K562 (cell line): ENCODE data around the gene MMP20. TPM values are rescaled to one million over a fixed set of nuclear protein-coding genes. Genes with fewer than 3 reads are reported as not detected.

Source experiments
- ATAC-seq: fragments of 200-7000 bp; cut with Tn5 transposase; 3 replicates; pipeline ENCODE4 v1.9.1; 2020; ENCODE audit warnings: moderate library complexity
- BruUV-seq: library from RNA; stranded (reverse); fragments of 400-500 nt; replicated peaks from 2 replicates; lab custom pipeline; 2021; lab: Mats Ljungman, UMichigan
- CTCF ChIA-PET: fragments of 300-600 bp; formaldehyde crosslinking; extraction: SDS; loops from one replicate; lab custom pipeline; 2021; ENCODE audit warnings: low intra/inter-chr PET ratio; lab: Yijun Ruan, JAX
- POLR2A ChIA-PET: fragments of 300-600, 350-650 bp; sonication (Branson Sonifier 250); formaldehyde crosslinking; extraction: SDS; loops from one replicate; lab custom pipeline; 2021; ENCODE audit warnings: antibody characterized with exemption, inconsistent platforms; lab: Yijun Ruan, JAX
- DNase-seq, 4 experiments: peaks; one replicate each; pipeline versions ENCODE4 v3.0.0 to v3.0.0-alpha.2; 2011 to 2018; ENCODE audit warnings: low spot score in 3 of 4, mixed read lengths in 3 of 4; ENCODE audit errors: extremely low read depth in 1 of 4
- FAIRE-seq: peaks from 2 replicates; lab custom pipeline; 2011; peaks lifted over from hg19 to GRCh38; lab: Jason Lieb, UNC
- H2AFZ ChIP-seq: 2 replicates; pipeline ENCODE4 v1.6.0; 2011; ENCODE audit warnings: low read depth, low read length, control low read depth, inconsistent platforms
- H3K27ac ChIP-seq: fragments of 200-600 bp; 3 replicates; pipeline ENCODE4 v1.8.0; 2011; ENCODE audit warnings: low read depth, mild to moderate bottlenecking, control low read depth, inconsistent platforms, low read length, moderate library complexity, mixed read lengths; ENCODE audit errors: extremely low read depth
- H3K27me3 ChIP-seq, 2 experiments: fragments of 300-600 bp in 1 of 2; 2 replicates in 1 of 2; 3 replicates in 1 of 2; pipeline versions ENCODE4 v1.6.0 to v1.8.0; 2011; ENCODE audit warnings: inconsistent platforms in 2 of 2, low read length in 2 of 2, mild to moderate bottlenecking in 1 of 2, mixed read lengths in 1 of 2, moderate library complexity in 1 of 2; ENCODE audit not compliant: control insufficient read depth in 2 of 2, insufficient read depth in 2 of 2
- H3K36me3 ChIP-seq: fragments of 300-600 bp; 3 replicates; pipeline ENCODE4 v1.8.0; 2011; ENCODE audit warnings: mild to moderate bottlenecking, low read length, inconsistent platforms; ENCODE audit not compliant: control insufficient read depth, insufficient read depth
- H3K4me1 ChIP-seq, 2 experiments: fragments of 200-600 bp in 1 of 2; replicated peaks in 1 of 2; 2 replicates in 1 of 2; 3 replicates in 1 of 2; pipeline versions ENCODE4 v1.5.1 to v1.8.0; 2011; ENCODE audit warnings: inconsistent platforms in 2 of 2, low read length in 2 of 2, mild to moderate bottlenecking in 1 of 2, mixed read lengths in 1 of 2, moderate library complexity in 1 of 2; ENCODE audit not compliant: control insufficient read depth in 2 of 2, insufficient read depth in 2 of 2
- H3K4me2 ChIP-seq: 2 replicates; pipeline ENCODE4 v1.6.1; 2011; ENCODE audit warnings: low read length, control low read depth, inconsistent platforms, mixed read lengths; ENCODE audit not compliant: insufficient read depth
- H3K4me3 ChIP-seq: fragments of 200-600 bp; sonication (generic), shearing (Covaris generic); 2 replicates; pipeline ENCODE4 v1.5.1; 2016; ENCODE audit warnings: control low read depth, inconsistent platforms
- H3K79me2 ChIP-seq: fragments of 200-600 bp; 3 replicates; pipeline ENCODE4 v1.8.0; 2011; ENCODE audit warnings: low read length, inconsistent platforms; ENCODE audit not compliant: control insufficient read depth, insufficient read depth
- H3K9ac ChIP-seq, 2 experiments: 2 replicates each; pipeline versions ENCODE4 v1.6.0 to v1.6.1; 2011; ENCODE audit warnings: low read depth in 2 of 2, low read length in 2 of 2, control low read depth in 1 of 2, inconsistent platforms in 1 of 2, mild to moderate bottlenecking in 1 of 2, mixed read lengths in 1 of 2; ENCODE audit not compliant: insufficient read depth in 1 of 2
- H3K9me1 ChIP-seq: one replicate; pipeline ENCODE4 v1.6.0; 2011; ENCODE audit warnings: inconsistent platforms, mild to moderate bottlenecking, low read length, moderate library complexity; ENCODE audit not compliant: control insufficient read depth, insufficient read depth
- H3K9me3 ChIP-seq: replicated peaks from 2 replicates; pipeline ENCODE4 v1.5.1; 2011; ENCODE audit warnings: low read depth, low read length, inconsistent platforms; ENCODE audit not compliant: control insufficient read depth, insufficient read depth
- H4K20me1 ChIP-seq: replicated peaks from 2 replicates; pipeline ENCODE4 v1.6.1; 2011; ENCODE audit warnings: low read length, inconsistent platforms, mixed read lengths; ENCODE audit not compliant: control insufficient read depth, insufficient read depth
- CBX8 ChIP-seq: fragments of 200-600 bp; sonication (generic); IDR thresholded peaks from 2 replicates; pipeline ENCODE4 v1.6.1; 2012; ENCODE audit warnings: borderline replicate concordance, mixed run types, low read depth, mild to moderate bottlenecking, moderate library complexity, mixed read lengths, low read length, control low read depth, inconsistent platforms; ENCODE audit not compliant: poor library complexity, severe bottlenecking; ENCODE audit errors: extremely low read depth
- LEF1 ChIP-seq: fragments of 450-650 bp; IDR thresholded peaks from 2 replicates; pipeline ENCODE4 v1.6.1; 2016; ENCODE audit warnings: mild to moderate bottlenecking
- PHF8 ChIP-seq: fragments of 200-600 bp; sonication (generic); IDR thresholded peaks from 2 replicates; pipeline ENCODE4 v1.6.1; 2012; ENCODE audit warnings: mixed run types, mild to moderate bottlenecking, inconsistent platforms, low read length, moderate library complexity, borderline replicate concordance
- PKNOX1 ChIP-seq: fragments of 450-650 bp; IDR thresholded peaks from 2 replicates; pipeline ENCODE4 v1.6.1; 2016
- SAP30 ChIP-seq: fragments of 200-600 bp; sonication (generic); IDR thresholded peaks from 2 replicates; pipeline ENCODE4 v1.6.1; 2012; ENCODE audit warnings: borderline replicate concordance, low read depth, mild to moderate bottlenecking, moderate library complexity, low read length, control low read depth, inconsistent platforms; ENCODE audit not compliant: insufficient read depth, poor library complexity, severe bottlenecking
- ZFP36 ChIP-seq: fragments of 150-350 bp; IDR thresholded peaks from 2 replicates; pipeline ENCODE4 v1.6.1; 2018; ENCODE audit warnings: low read length, low read depth; ENCODE audit not compliant: partially characterized antibody
- ZNF253 ChIP-seq: fragments of 250-450 bp; sonication (Bioruptor Pico); conservative IDR thresholded peaks from 2 replicates; pipeline ENCODE4 v1.6.1; 2021; ENCODE audit warnings: mild to moderate bottlenecking
- ZNF384 ChIP-seq: IDR thresholded peaks from 2 replicates; pipeline ENCODE4 v1.6.1; 2012; ENCODE audit warnings: low read depth, low read length, improper control_type of control experiment
- ZNF57 ChIP-seq: fragments of 450-650 bp; formaldehyde crosslinking; IDR thresholded peaks from 2 replicates; pipeline ENCODE4 v1.4.0; 2020; ENCODE audit warnings: mild to moderate bottlenecking, moderate library complexity
- WGBS: fragments of 100-300 bp; shearing (Covaris generic); methylation state at CpG from one replicate; pipeline ENCODE4 v1.1.6; 2016; ENCODE audit warnings: low coverage, mixed read lengths; ENCODE audit not compliant: insufficient coverage; ENCODE audit errors: missing lambda C conversion rate; 5-methylcytosine and 5-hydroxymethylcytosine counted together
- in situ Hi-C: fragments of 300-500 bp; cut with MboI; formaldehyde crosslinking; loops from 4 replicates; pipeline ENCODE4 v1.15.0; 2018; ENCODE audit warnings: inconsistent platforms, mixed read lengths
- intact Hi-C: fragments of 100-400 bp; cut with micrococcal nuclease; formaldehyde crosslinking; loops from 2 replicates; pipeline ENCODE4 v1.14.2; 2022
- polyA plus RNA-seq, 8 experiments: library from polyadenylated mRNA; depleted of rRNA in 4 of 8; stranded (reverse) in 5 of 8; unstranded in 3 of 8; fragments of >200 nt; fragmentation: Nextera tagmentation in 2 of 8; fragmentation: Illumina TruSeq in 1 of 8; extraction: Ambion mirVana in 2 of 8; extraction: Trizol in 1 of 8; gene quantifications; 2 replicates each; pipeline versions ENCODE4 v1.2.1 to v1.2.3, GENCODE V29; 2011 to 2014; ENCODE audit warnings: inconsistent platforms in 1 of 8, missing spikeins in 1 of 8
- total RNA-seq, 7 experiments: library from RNA; depleted of rRNA in 6 of 7; stranded (reverse); fragments of >200 nt in 6 of 7; fragmentation: Illumina TruSeq in 2 of 7; extraction: Trizol in 2 of 7; gene quantifications; 2 replicates each; pipeline versions ENCODE4 v1.2.1 to v1.2.3, GENCODE V29; 2011 to 2021; ENCODE audit warnings: low replicate concordance in 1 of 7
- TF ChIP-seq, protein P1 (sequence below): fragments of 250-450 bp; sonication (Bioruptor Pico); IDR thresholded peaks from 2 replicates; pipeline ENCODE4 v1.5.0; 2021
- TF ChIP-seq, protein P2 (sequence below): fragments of 450-650 bp; formaldehyde crosslinking; IDR thresholded peaks from 2 replicates; pipeline ENCODE4 v1.4.0; 2020; ENCODE audit warnings: mild to moderate bottlenecking, moderate library complexity

Gene MMP20
- total and polyA plus RNA-seq, 9 of the 15 experiments (the other 6 are each of a cell fraction or from before 2014, with no cell fraction given) = not detected

DNA sequence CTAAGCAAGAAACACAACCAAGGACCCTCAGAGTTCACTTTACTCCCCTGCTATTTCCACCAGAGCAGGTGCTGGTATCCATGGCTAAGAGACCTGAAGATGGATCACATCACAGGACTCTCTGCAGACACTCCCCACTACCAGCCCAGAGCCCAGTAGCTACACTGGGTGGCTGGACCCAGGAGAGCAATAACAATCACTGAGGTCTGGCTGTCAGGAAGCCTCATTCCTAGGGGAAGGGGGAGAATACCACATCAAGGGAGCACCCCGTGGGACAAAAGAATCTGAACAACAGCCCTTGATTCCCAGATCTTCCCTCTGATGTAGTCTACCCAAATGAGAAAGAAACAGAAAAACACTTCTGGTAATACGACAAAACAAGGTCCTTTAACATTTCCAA lies 85.6 kb downstream of the MMP20 start:
- Histone ChIP-seq H3K27ac (no peak overlapping the region), H3K27me3 (peaks cover 0 to 5% of the 10 kb centered on the region in 2 experiments; a peak in 2 of 5 replicates), H4K20me1 (no peaks in the 10 kb centered on the region), H2AFZ (no peak overlapping the region), H3K79me2 (no peaks in the 10 kb centered on the region), H3K4me3 (no peak overlapping the region), H3K4me2 (no peak overlapping the region), H3K9ac (no peak overlapping the region), H3K36me3 (no peaks in the 10 kb centered on the region), H3K4me1 (no peaks in the 10 kb centered on the region), H3K9me3 (no peaks in the 10 kb centered on the region), H3K9me1 (no peaks in the 10 kb centered on the region)
- no TSS peak for BruUV-seq
- FAIRE-seq (no peak), DNase-seq (no peak), ATAC-seq (no peak)
- CTCF ChIA-PET = no interaction called here
- in situ Hi-C loops (no loop called here), intact Hi-C loops (no loop called here)
- TF ChIP-seq, protein P1, sequence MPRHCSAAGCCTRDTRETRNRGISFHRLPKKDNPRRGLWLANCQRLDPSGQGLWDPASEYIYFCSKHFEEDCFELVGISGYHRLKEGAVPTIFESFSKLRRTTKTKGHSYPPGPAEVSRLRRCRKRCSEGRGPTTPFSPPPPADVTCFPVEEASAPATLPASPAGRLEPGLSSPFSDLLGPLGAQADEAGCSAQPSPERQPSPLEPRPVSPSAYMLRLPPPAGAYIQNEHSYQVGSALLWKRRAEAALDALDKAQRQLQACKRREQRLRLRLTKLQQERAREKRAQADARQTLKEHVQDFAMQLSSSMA (CRISPR knock-in tag) = no peak
- TF ChIP-seq ZNF253 (CRISPR knock-in tag) = no peak
- TF ChIP-seq ZFP36 = no peak
- TF ChIP-seq PHF8 = no peak
- no peak for TF ChIP-seq SAP30
- no peak for TF ChIP-seq CBX8
- no peak for TF ChIP-seq ZNF384
- TF ChIP-seq ZNF57 (CRISPR knock-in tag) = no peak
- no peak for TF ChIP-seq PKNOX1
- TF ChIP-seq LEF1 = no peak
- TF ChIP-seq, protein P2, sequence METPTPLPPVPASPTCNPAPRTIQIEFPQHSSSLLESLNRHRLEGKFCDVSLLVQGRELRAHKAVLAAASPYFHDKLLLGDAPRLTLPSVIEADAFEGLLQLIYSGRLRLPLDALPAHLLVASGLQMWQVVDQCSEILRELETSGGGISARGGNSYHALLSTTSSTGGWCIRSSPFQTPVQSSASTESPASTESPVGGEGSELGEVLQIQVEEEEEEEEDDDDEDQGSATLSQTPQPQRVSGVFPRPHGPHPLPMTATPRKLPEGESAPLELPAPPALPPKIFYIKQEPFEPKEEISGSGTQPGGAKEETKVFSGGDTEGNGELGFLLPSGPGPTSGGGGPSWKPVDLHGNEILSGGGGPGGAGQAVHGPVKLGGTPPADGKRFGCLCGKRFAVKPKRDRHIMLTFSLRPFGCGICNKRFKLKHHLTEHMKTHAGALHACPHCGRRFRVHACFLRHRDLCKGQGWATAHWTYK (CRISPR knock-in tag) = no peak
- 0% methylated on average over 2 of the region's 2 CpGs for WGBS
- POLR2A ChIA-PET = no interaction called here
